Common myeloid progenitor, CD34-positive (primary cell): ENCODE measurements around the gene ULK4.

Experiments used
- CTCF ChIA-PET: fragments of 350-600 bp; sonication (Branson Sonifier 250); formaldehyde crosslinking; loops from one replicate; lab custom pipeline; 2021; ENCODE audit warnings: antibody characterized with exemption; lab: Charles Lee
- POLR2A ChIA-PET: fragments of 350-600 bp; sonication (Branson Sonifier 250); formaldehyde crosslinking; loops from one replicate; lab custom pipeline; 2021; ENCODE audit warnings: antibody characterized with exemption; lab: Charles Lee
- DNase-seq, 3 donors: peaks; one replicate each; pipeline versions ENCODE4 v3.0.0 to v3.0.0-alpha.2; 2013
- H3K27ac ChIP-seq, 2 experiments: 1 replicate in 1 of 2; 2 replicates in 1 of 2; pipeline ENCODE4 v1.7.0; 2013; ENCODE audit warnings: inconsistent platforms in 2 of 2, low read length in 2 of 2, mild to moderate bottlenecking in 2 of 2, low read depth in 1 of 2, moderate library complexity in 1 of 2; ENCODE audit not compliant: severe bottlenecking in 2 of 2, insufficient read depth in 1 of 2, poor library complexity in 1 of 2
- H3K27me3 ChIP-seq, 5 experiments: replicated peaks in 2 of 5; 1 replicate in 3 of 5; 2 replicates in 2 of 5; pipeline versions ENCODE4 v1.6.1 to v1.7.0; 2013; ENCODE audit warnings: low read length in 4 of 5, mild to moderate bottlenecking in 2 of 5, moderate library complexity in 2 of 5, inconsistent platforms in 1 of 5; ENCODE audit not compliant: insufficient read depth in 5 of 5, control insufficient read depth in 4 of 5
- H3K36me3 ChIP-seq, 4 experiments: 1 replicate in 2 of 4; 2 replicates in 2 of 4; pipeline versions ENCODE4 v1.6.1 to v1.7.0; 2013; ENCODE audit warnings: low read length in 3 of 4, control low read depth in 1 of 4, mild to moderate bottlenecking in 1 of 4; ENCODE audit not compliant: control insufficient read depth in 4 of 4, insufficient read depth in 4 of 4
- H3K4me1 ChIP-seq, 4 experiments: 1 replicate in 3 of 4; 2 replicates in 1 of 4; pipeline versions ENCODE4 v1.6.1 to v1.7.1; 2013; ENCODE audit warnings: low read length in 3 of 4, mild to moderate bottlenecking in 3 of 4, control low read depth in 1 of 4, inconsistent platforms in 1 of 4, moderate library complexity in 1 of 4; ENCODE audit not compliant: control insufficient read depth in 4 of 4, insufficient read depth in 4 of 4; ENCODE audit errors: control extremely low read depth in 1 of 4
- H3K4me3 ChIP-seq, 7 experiments: 1 replicate in 4 of 7; 2 replicates in 3 of 7; pipeline versions ENCODE4 v1.5.1 to v1.7.0; 2013; ENCODE audit warnings: mild to moderate bottlenecking in 7 of 7, low read length in 6 of 7, moderate library complexity in 6 of 7, inconsistent platforms in 2 of 7, low read depth in 2 of 7, control low read depth in 1 of 7; ENCODE audit not compliant: insufficient read depth in 4 of 7, control insufficient read depth in 1 of 7; ENCODE audit errors: extremely low read depth in 1 of 7
- H3K9me3 ChIP-seq, 5 experiments: 1 replicate in 4 of 5; 2 replicates in 1 of 5; pipeline versions ENCODE4 v1.6.1 to v1.7.1; 2013; ENCODE audit warnings: low read length in 4 of 5, mild to moderate bottlenecking in 2 of 5, inconsistent platforms in 1 of 5, low read depth in 1 of 5, moderate library complexity in 1 of 5; ENCODE audit not compliant: control insufficient read depth in 4 of 5, insufficient read depth in 2 of 5; ENCODE audit errors: control extremely low read depth in 1 of 5
- WGBS: methylation state at CpG from one replicate; pipeline ENCODE4 v1.1.5; 2013; ENCODE audit not compliant: insufficient coverage; 5-methylcytosine and 5-hydroxymethylcytosine counted together

ULK4 gene

DNA sequence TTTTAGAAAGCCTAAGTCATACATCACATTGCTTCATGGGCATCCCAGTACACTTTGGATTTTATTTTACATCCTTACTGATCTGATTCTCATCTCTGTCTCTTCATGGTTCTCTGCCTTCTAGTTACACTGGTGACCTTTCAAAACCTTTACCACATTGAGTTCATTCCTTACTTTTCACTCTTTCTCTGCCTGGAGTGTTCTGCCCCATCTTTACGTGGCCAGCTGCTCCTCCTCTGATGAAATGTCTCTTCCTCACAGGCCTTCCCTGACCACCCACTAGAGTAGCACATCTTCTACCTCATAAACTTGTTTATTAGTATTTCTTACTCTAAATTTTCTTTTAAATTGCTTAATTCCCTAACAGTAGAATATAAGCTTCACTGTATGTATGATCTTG lies 744.9 kb downstream of the ULK4 start:
- POLR2A ChIA-PET = no interaction called here
- CTCF ChIA-PET = interaction anchor here (2.0 kb wide), 1 partner anchor 13 kb away, joined by 6 read pairs; no protein-coding TSS in a partner anchor
- WGBS = 100% methylated on average over 1 of the region's 1 CpG

GRCh38 chr3:41216422-41216821 lies 745.5 kb downstream of the ULK4 start:
- peak overlapping the region in 1 of 2 experiments; percentile 31 for H3K27ac ChIP-seq
- no peaks in the 10 kb centered on the region for H3K9me3 ChIP-seq
- H3K36me3 ChIP-seq = peaks cover 0 to 6% (median 2%) of the 10 kb centered on the region in 4 experiments
- no peak for DNase-seq
- ChIA-PET CTCF (interaction anchor here (0.9 to 2.0 kb wide), 2 partner anchors 14 to 634 kb away, joined by 3 to 6 read pairs; no protein-coding TSS in a partner anchor), POLR2A (no interaction called here)
- peaks cover 0 to 3% (median 1%) of the 10 kb centered on the region in 4 experiments for H3K4me1 ChIP-seq
- WGBS = no CpG with 5 or more reads among the region's 2 CpGs
- H3K27me3 ChIP-seq = no peaks in the 10 kb centered on the region
- H3K4me3 ChIP-seq = no peak overlapping the region

More for the DNA sequence above, 744.9 kb downstream of the ULK4 start:
- Histone ChIP-seq H3K4me3 (no peak overlapping the region), H3K27ac (peak overlapping the region in 1 of 2 experiments; percentile 31), H3K36me3 (peaks cover 0 to 4% (median 1%) of the 10 kb centered on the region in 4 experiments), H3K4me1 (peaks cover 0 to 4% (median 2%) of the 10 kb centered on the region in 4 experiments), H3K9me3 (no peaks in the 10 kb centered on the region), H3K27me3 (no peaks in the 10 kb centered on the region)
- no peak for DNase-seq

GRCh38 chr3:41213588-41213987 lies 748.3 kb downstream of the ULK4 start:
- CTCF ChIA-PET = interaction anchor here (0.6 to 2.5 kb wide), 5 partner anchors 11 to 766 kb away, joined by 3 to 12 read pairs (median 3); no protein-coding TSS in a partner anchor
- Histone ChIP-seq H3K36me3 (peaks cover 0 to 11% (median 5%) of the 10 kb centered on the region in 4 experiments), H3K4me3 (no peak overlapping the region), H3K27me3 (no peaks in the 10 kb centered on the region), H3K27ac (no peak overlapping the region), H3K9me3 (no peaks in the 10 kb centered on the region), H3K4me1 (peaks cover 0 to 5% (median 3%) of the 10 kb centered on the region in 4 experiments)
- DNase-seq = no peak
- POLR2A ChIA-PET = interaction anchor here (0.9 kb wide), 1 partner anchor 23 kb away, joined by 3 read pairs; no protein-coding TSS in a partner anchor
- no CpG with 5 or more reads among the region's 2 CpGs for WGBS

DNA sequence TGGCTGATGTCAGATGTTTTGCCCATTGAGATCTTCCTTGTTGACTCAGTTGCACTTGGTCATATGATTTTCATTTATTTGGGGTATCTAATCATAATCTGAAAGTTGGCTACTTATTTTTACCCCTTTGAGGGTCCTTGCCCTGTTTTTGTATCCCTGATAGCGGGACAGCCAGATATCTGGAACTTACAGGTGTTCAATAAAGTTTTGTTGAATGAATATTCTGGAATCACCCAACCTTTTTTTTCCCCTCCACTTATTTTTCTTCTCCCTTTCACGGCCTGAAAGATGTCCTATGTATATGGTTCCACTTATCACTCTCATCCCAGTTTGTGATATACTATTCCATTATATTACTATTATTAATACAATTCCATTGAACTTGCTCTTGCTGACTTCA lies 749.8 kb downstream of the ULK4 start:
- H3K9me3 ChIP-seq = no peaks in the 10 kb centered on the region
- CTCF ChIA-PET = interaction anchor here (1.2 kb wide), 1 partner anchor 9 kb away, joined by 4 read pairs; no protein-coding TSS in a partner anchor
- no peak for DNase-seq
- no peak overlapping the region for H3K4me3 ChIP-seq
- no peaks in the 10 kb centered on the region for H3K27me3 ChIP-seq
- no CpG with 5 or more reads among the region's 2 CpGs for WGBS
- peaks cover 0 to 16% (median 6%) of the 10 kb centered on the region in 4 experiments for H3K4me1 ChIP-seq
- POLR2A ChIA-PET = no interaction called here
- no peak overlapping the region for H3K27ac ChIP-seq
- H3K36me3 ChIP-seq = peaks cover 0 to 11% (median 5%) of the 10 kb centered on the region in 4 experiments

DNA sequence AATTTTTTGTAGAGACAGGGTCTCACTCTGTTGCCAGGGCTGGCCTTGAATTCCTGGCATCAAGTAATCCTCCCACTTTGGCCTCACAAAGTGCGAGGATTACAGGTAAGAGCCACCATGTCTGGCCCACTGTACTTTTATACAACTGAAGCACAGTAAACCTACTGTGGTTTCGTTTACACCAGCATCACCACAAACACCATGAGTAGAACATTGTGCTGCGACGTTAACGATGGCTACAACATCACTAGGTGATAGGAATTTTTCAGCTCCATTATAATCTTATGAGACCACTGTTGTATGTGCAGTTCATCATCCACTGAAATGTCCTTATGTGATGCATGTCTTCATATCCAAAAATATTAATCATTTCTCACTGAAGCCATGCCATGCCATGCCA lies 750.9 kb downstream of the ULK4 start:
- CTCF ChIA-PET = interaction anchor here (1.1 to 1.8 kb wide), 3 partner anchors 8 to 623 kb away, joined by 3 to 4 read pairs (median 4); no protein-coding TSS in a partner anchor
- Histone ChIP-seq H3K27me3 (no peaks in the 10 kb centered on the region), H3K9me3 (no peaks in the 10 kb centered on the region), H3K36me3 (peaks cover 0 to 11% (median 5%) of the 10 kb centered on the region in 4 experiments), H3K4me3 (no peak overlapping the region), H3K27ac (no peak overlapping the region), H3K4me1 (peaks cover 4 to 27% (median 15%) of the 10 kb centered on the region in 4 experiments)
- WGBS = 100% methylated on average over 4 of the region's 5 CpGs
- no peak for DNase-seq
- POLR2A ChIA-PET = no interaction called here

DNA sequence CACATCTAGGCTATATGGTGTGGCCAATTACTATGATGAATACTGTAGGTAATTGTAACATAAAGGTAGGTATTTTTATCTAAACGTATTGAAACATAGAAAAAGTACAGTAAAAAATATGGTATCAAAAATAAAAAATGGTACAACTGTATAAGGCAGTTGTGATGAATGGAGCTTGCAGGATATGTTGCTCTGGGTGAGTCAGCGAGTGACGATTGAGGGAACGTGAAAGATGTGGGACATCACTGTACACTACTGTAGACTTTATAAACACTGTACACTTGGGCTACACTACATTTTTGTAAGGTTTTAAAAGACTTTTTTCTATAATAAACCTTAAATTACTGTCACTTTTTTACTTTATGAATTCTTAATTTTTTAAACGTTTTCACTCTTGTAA lies 752.3 kb downstream of the ULK4 start:
- ChIA-PET POLR2A (no interaction called here), CTCF (interaction anchor here (0.8 to 1.9 kb wide), 4 partner anchors 9 to 621 kb away, joined by 3 to 8 read pairs (median 3); partner anchors contain the start of gene CTNNB1)
- DNase-seq = no peak
- Histone ChIP-seq H3K27ac (no peak overlapping the region), H3K4me1 (peaks cover 4 to 32% (median 18%) of the 10 kb centered on the region in 4 experiments), H3K4me3 (no peak overlapping the region), H3K9me3 (no peaks in the 10 kb centered on the region), H3K36me3 (peaks cover 0 to 11% (median 5%) of the 10 kb centered on the region in 4 experiments), H3K27me3 (no peaks in the 10 kb centered on the region)
- WGBS = no CpG with 5 or more reads among the region's 5 CpGs
